Transverse colon (tissue), 4 donors: ENCODE measurements around the gene TNRC6A. TPM values are rescaled to one million over a fixed set of nuclear protein-coding genes. Genes with fewer than 3 reads are reported as not detected.
"Not testable (repeated sequence)": the region's sequence is repeated elsewhere in the genome, so short reads cannot be mapped to it uniquely, and the experiment has no call there.

Source experiments
- DNase-seq: peaks from one replicate; pipeline ENCODE4 v3.0.0-alpha.2; 2019
- H3K27ac ChIP-seq, 4 donors: fragments of 200-600 bp; sonication (generic); 2 replicates each; pipeline ENCODE4 v1.5.1; 2016 to 2018; ENCODE audit warnings: inconsistent platforms in 4 of 4
- H3K27me3 ChIP-seq: fragments of 200-600 bp; sonication (generic); 2 replicates; pipeline ENCODE4 v1.5.1; 2017; ENCODE audit warnings: inconsistent platforms
- H3K36me3 ChIP-seq, 4 donors: fragments of 200-600 bp; sonication (generic); 2 replicates each; pipeline ENCODE4 v1.5.1; 2017 to 2019; ENCODE audit warnings: inconsistent platforms in 4 of 4
- H3K4me1 ChIP-seq, 4 donors: fragments of 200-600 bp; sonication (generic); 2 replicates each; pipeline ENCODE4 v1.5.1; 2017 to 2020; ENCODE audit warnings: inconsistent platforms in 4 of 4
- H3K4me3 ChIP-seq, 4 donors: fragments of 200-600 bp; sonication (generic); 1 replicate in 1 of 4; 2 replicates in 3 of 4; pipeline versions ENCODE4 v1.5.1 to v1.6.1; 2017 to 2019; ENCODE audit warnings: inconsistent platforms in 4 of 4
- H3K9me3 ChIP-seq, 2 donors: fragments of 200-600 bp; sonication (generic); 2 replicates each; pipeline ENCODE4 v1.5.1; 2017 to 2019; ENCODE audit warnings: inconsistent platforms in 2 of 2
- EP300 ChIP-seq: sonication (generic); formaldehyde crosslinking; IDR thresholded peaks from one replicate; pipeline ENCODE4 v1.6.1; 2017; ENCODE audit warnings: antibody characterized with exemption, low read depth
- POLR2A ChIP-seq: fragments of 450-650 bp; IDR thresholded peaks from one replicate; pipeline ENCODE4 v1.6.1; 2016; ENCODE audit warnings: antibody characterized with exemption, mild to moderate bottlenecking, moderate library complexity
- POLR2AphosphoS5 ChIP-seq, 3 donors: sonication (generic); formaldehyde crosslinking; IDR thresholded peaks; one replicate each; pipeline ENCODE4 v1.6.1; 2016; ENCODE audit warnings: antibody characterized with exemption in 3 of 3
- WGBS, 2 donors: methylation state at CpG; one replicate each; pipeline ENCODE4 v1.1.5; 2018; ENCODE audit warnings: low coverage in 1 of 2; 5-methylcytosine and 5-hydroxymethylcytosine counted together
- in situ Hi-C, 4 donors: fragments of 200-750 bp; cut with MboI; loops; one replicate each; pipeline versions ENCODE4 v1.15.0 to v1.15.1; 2017; ENCODE audit warnings: low sequenced_read_pairs in 3 of 4, low pct_ligation_motif_present in 1 of 4, low pct_unique_long_range_greater_than_20kb in 1 of 4
- intact Hi-C: fragments of 100-400 bp; cut with DNase I; formaldehyde crosslinking; loops from one replicate; pipeline ENCODE4 v1.15.1; 2023; ENCODE audit warnings: low total_unique reads
- total RNA-seq, 4 donors: library from RNA; depleted of rRNA; stranded (reverse); fragments of >200 nt; gene quantifications; one replicate each; pipeline ENCODE4 v1.1.0, GENCODE V29; 2016
- TF ChIP-seq, protein P1 (sequence below), 5 experiments: fragments of 200-600 bp in 3 of 5; fragments of 450-650 bp in 2 of 5; sonication (generic) in 3 of 5; IDR thresholded peaks; 1 replicate in 2 of 5; 2 replicates in 3 of 5; pipeline ENCODE4 v1.5.1; 2016 to 2017; ENCODE audit warnings: antibody characterized with exemption in 5 of 5, inconsistent platforms in 3 of 5, mild to moderate bottlenecking in 2 of 5, moderate library complexity in 1 of 5

TNRC6A gene
- total RNA-seq, 4 donors from 2014 or later = 48.2 to 77.2 (median 54.8) TPM

GRCh38 chr16:24737391-24737871 lies 8.0 kb downstream of the TNRC6A start:
- DNase-seq = no peak
- WGBS, 2 donors = 24 to 26% methylated on average over 3 of the region's 3 CpGs
- Histone ChIP-seq H3K27ac (peak overlapping the region; percentile 52 to 65 (median 55)), H3K4me1 (peaks cover 37 to 94% (median 56%) of the 10 kb centered on the region in 4 donors), H3K4me3 (peak overlapping the region in 1 of 4 donors; percentile 2), H3K9me3 (no peaks in the 10 kb centered on the region), H3K36me3 (no peaks in the 10 kb centered on the region), H3K27me3 (no peaks in the 10 kb centered on the region)
- intact Hi-C loops = loop anchor here (10.0 kb wide), 1 partner anchor 77 kb away; no protein-coding TSS in a partner anchor
- no peak for TF ChIP-seq POLR2AphosphoS5 (IDR thresholded peaks at IDR 0.05)
- TF ChIP-seq, protein P1, sequence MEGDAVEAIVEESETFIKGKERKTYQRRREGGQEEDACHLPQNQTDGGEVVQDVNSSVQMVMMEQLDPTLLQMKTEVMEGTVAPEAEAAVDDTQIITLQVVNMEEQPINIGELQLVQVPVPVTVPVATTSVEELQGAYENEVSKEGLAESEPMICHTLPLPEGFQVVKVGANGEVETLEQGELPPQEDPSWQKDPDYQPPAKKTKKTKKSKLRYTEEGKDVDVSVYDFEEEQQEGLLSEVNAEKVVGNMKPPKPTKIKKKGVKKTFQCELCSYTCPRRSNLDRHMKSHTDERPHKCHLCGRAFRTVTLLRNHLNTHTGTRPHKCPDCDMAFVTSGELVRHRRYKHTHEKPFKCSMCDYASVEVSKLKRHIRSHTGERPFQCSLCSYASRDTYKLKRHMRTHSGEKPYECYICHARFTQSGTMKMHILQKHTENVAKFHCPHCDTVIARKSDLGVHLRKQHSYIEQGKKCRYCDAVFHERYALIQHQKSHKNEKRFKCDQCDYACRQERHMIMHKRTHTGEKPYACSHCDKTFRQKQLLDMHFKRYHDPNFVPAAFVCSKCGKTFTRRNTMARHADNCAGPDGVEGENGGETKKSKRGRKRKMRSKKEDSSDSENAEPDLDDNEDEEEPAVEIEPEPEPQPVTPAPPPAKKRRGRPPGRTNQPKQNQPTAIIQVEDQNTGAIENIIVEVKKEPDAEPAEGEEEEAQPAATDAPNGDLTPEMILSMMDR (IDR thresholded peaks at IDR 0.05) = no peak
- no peak for TF ChIP-seq EP300
- TF ChIP-seq POLR2A = no peak
- in situ Hi-C loops = no loop called here

DNA sequence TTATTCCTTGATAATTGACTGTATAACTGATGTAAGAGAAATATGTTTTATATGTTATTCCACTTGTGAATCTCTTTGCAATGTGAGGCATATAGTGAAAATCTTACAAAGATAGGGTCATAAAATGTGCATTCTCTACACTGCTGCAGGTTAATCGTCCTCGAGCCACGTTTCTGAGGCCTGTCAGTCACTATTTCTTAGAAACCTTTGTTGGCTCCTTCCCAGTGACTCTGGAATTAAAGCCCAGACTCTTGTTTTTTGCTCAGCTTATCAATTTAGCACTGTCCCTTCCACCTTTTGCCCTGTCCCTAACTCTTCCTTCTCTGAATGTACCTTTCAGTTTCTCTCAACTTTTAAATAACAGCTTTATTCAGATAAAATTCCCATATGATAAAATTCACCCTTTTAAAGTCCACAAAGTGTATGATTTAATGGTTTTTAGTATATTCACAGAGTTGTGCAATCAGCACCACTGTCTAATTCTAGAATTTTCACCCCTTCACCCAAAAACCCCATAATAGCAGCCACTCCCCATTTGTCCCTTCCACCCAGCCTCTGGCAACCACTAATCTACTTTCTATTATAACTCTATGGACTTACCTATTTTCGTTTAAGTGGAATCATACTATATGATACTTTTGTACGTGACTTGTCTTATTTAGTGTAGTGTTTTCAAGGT lies 8.6 kb downstream of the TNRC6A start:
- intact Hi-C loops = loop anchor here (10.0 kb wide), 1 partner anchor 77 kb away; no protein-coding TSS in a partner anchor
- H3K27me3 ChIP-seq = no peaks in the 10 kb centered on the region
- H3K27ac ChIP-seq = peak overlapping the region; percentile 52 to 65 (median 55)
- H3K9me3 ChIP-seq = no peaks in the 10 kb centered on the region
- no peak for DNase-seq
- no peak overlapping the region for H3K4me3 ChIP-seq
- H3K4me1 ChIP-seq = peaks cover 37 to 96% (median 54%) of the 10 kb centered on the region in 4 donors
- in situ Hi-C loops = no loop called here
- TF ChIP-seq POLR2AphosphoS5 (IDR thresholded peaks at IDR 0.05) (no peak), POLR2A (no peak), EP300 (no peak)
- TF ChIP-seq, protein P1 (IDR thresholded peaks at IDR 0.05) = no peak
- H3K36me3 ChIP-seq = no peaks in the 10 kb centered on the region
- 79 to 80% methylated on average over 5 of the region's 5 CpGs for WGBS, 2 donors

- intact Hi-C loops (loop anchor here (10.0 kb wide), 1 partner anchor 76 kb away; no protein-coding TSS in a partner anchor), in situ Hi-C loops (no loop called here)
- Histone ChIP-seq H3K27me3 (no peaks in the 10 kb centered on the region), H3K36me3 (no peaks in the 10 kb centered on the region), H3K4me3 (no peak overlapping the region), H3K9me3 (no peaks in the 10 kb centered on the region), H3K4me1 (peaks cover 37 to 95% (median 52%) of the 10 kb centered on the region in 4 donors), H3K27ac (no peak overlapping the region)
- WGBS, 2 donors = 76 to 80% methylated on average over 1 to 3 of the region's 3 CpGs
- TF ChIP-seq, protein P1 (IDR thresholded peaks at IDR 0.05) = no peak
- no peak for TF ChIP-seq POLR2A
- TF ChIP-seq EP300 = no peak
- TF ChIP-seq POLR2AphosphoS5 (IDR thresholded peaks at IDR 0.05) = no peak
- no peak for DNase-seq
Measured at GRCh38 chr16:24738895-24739294, 9.4 kb downstream of the TNRC6A start.

DNA sequence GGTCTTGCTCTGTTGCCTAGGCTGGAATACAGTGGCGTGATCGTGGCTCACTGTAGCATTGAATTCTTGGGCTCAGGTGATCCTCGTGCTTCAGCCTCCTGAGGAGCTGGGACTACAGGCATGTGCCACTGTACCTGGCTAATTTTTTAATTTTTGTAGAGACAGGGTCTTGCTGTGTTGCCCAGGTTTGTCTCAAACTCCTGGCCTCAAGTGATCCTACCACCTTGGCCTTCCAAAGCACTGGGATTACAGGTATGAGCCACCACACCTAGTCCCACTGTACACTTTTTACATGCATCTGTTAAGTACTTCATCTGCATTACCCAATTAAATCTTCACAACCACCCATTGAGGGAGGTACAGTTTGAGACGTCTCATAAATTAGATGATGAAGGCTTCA lies 12.4 kb downstream of the TNRC6A start:
- intact Hi-C loops = no loop called here
- Histone ChIP-seq H3K9me3 (no peaks in the 10 kb centered on the region), H3K4me1 (peaks cover 38 to 87% (median 45%) of the 10 kb centered on the region in 4 donors), H3K4me3 (no peak overlapping the region), H3K27me3 (no peaks in the 10 kb centered on the region), H3K27ac (no peak overlapping the region), H3K36me3 (no peaks in the 10 kb centered on the region)
- no peak for TF ChIP-seq POLR2AphosphoS5 (IDR thresholded peaks at IDR 0.05)
- no peak for TF ChIP-seq EP300
- TF ChIP-seq, protein P1 (IDR thresholded peaks at IDR 0.05) = no peak
- TF ChIP-seq POLR2A = no peak
- DNase-seq = no peak
- 69 to 96% methylated on average over 2 to 4 of the region's 4 CpGs for WGBS, 2 donors
- in situ Hi-C loops = no loop called here

- DNase-seq, in situ Hi-C loops, H3K27ac ChIP-seq, H3K4me3 ChIP-seq, H3K36me3 ChIP-seq, H3K9me3 ChIP-seq, intact Hi-C loops, H3K27me3 ChIP-seq: not testable (repeated sequence)
- peaks cover 35 to 86% (median 43%) of the 10 kb centered on the region in 4 donors for H3K4me1 ChIP-seq
- 96 to 100% methylated on average over 4 to 8 of the region's 8 CpGs for WGBS, 2 donors
Measured at GRCh38 chr16:24742610-24743009, 13.2 kb downstream of the TNRC6A start.
